NCI-H748 treated with DMSO at 0.1 percent for 48 hours (cell line): Measurements from ENCODE around the gene TTC9.
"Not testable (repeated sequence)": the region's sequence is repeated elsewhere in the genome, so short reads cannot be mapped to it uniquely, and the experiment has no call there.

ENCODE experiments used
- DNase-seq: peaks from one replicate; lab custom pipeline; 2025; lab: John Stamatoyannopoulos, UW

TTC9 gene

DNA sequence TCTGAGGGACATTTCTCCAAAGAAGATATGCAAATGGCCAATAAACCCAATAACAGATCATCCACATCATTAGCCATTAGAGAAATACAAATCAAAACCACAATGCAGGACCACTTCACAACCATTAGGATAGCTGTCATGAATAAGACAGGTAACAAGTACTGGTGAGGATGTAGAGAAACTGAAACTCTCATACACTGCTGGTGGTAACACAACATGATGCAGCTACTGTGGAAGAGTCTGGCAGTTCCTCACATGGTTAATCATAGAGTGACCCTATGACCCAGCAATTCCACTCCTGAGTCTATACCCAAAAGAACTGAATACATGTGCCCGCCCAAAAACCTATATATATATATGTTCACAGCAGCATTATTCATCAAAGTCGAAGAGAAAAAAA lies 39.0 kb downstream of the TTC9 start:
- DNase-seq, result no peak

DNA sequence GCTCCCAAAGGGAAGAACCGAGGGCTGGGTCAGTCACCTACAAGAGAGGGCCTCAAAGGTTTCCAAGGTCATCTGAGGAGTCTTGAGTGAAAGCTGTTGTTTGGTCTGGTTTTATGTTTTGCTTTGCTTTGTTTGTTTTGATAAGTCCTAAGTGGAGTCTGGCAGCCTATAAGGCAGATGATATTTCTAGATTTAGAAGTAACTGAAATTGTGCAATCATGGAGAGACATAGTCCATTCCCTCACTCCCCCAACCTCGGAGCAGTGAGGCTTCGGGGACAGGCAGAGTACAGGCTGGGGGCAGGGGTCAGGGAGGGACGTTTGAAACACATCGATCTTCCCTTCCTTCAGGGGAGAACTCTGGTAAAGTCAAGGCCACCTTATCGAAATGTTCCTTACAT lies 42.3 kb downstream of the TTC9 start:
- no peak for DNase-seq

GRCh38 chr14:70685474-70686197 lies 43.9 kb downstream of the TTC9 start:
- DNase-seq, result no peak

DNA sequence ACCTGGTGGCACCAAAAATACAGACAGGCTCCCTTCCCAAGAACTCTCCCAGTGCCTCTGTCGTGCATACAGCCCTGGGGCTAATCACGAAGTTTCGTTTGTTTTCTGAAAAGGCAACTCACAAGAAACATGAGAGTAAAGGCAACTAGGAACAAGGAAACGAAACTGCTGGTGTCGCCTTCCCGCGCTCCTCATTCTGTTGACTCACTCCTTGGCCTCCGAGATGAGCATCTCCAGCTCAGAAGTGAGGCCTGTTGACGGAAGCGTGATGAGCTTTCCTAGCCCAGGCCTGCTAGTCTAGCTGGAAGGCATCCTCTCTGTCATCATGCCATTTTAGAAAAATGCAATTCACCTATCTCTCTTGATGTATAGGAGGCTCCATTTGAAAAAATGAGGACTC lies 50.5 kb downstream of the TTC9 start:
- DNase-seq, result no peak

DNA sequence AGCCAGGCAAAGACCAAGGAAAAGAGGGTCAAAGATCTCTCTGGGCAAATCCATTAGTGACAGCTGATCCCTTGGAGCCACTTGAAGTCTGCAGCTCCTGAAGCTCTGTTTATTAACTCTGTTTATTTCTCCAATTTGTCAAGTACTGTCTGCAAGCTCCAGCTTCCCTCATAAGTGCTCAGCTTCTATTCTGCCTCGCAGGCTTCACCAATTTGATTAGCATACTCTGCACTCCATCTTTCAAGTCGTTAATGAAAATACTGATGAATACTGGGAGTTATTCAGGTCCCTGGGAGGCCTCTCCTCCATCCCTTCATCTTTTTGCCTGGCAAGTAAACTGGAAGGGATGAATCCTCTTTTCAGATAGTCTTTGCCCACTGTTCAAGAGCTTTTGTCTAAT lies 54.3 kb downstream of the TTC9 start:
- DNase-seq, result no peak

DNA sequence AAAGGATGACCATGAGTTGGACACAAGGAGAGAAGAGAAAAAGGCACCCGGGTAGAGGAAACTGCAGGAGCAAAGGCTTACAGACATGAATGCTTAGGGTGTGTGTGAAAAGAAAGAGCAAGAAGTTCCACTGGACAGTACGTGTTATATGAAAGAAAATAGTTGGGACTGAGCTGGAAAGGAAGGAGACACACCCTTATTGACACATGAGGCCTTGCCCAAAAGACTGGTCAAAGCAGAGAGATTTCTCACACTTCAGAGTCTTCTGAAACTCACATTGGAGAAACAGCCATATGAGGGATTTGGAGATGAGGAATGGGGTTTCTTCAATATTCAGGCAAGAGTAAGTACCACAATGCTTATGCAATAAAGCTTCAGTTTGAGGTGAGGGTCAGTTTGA lies 56.0 kb downstream of the TTC9 start:
- no peak for DNase-seq

DNA sequence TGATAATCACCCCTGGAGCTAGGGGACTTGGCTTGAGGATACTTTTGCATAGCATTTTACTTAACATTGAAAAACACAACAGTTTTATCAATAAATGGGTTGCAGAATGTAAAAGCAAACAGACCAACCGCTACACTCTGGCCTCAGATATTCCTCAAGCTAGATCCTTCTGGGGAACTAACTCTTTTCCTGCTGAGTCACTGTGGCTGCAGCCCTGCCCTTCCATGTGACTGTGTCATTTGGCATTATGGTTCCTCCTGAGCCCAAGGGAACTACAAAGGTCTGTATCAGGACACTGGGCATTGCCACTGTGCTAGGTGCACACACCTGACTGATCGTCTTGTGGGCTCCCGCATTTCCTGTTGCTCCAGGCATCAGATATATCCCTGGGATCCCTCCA lies 56.6 kb downstream of the TTC9 start:
- DNase-seq, result no peak

DNA sequence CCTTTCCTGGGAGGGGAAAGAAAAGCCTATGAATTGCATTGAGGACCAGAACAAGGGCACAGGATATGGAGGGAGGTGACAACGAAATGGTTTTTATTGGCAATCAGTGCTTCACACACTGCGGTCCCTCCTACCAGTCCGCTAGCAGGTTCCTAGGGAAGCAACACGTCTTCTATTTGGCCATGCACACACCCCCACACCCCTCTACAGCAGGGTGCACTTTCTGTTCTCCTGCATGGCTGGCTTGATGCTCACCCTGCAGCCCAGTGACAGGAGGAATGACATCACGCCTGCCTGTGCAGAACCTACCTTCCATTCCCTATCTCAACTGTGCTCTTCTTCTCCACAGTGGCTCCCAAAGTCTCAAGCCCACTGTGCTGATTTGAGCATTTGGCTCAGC lies 57.9 kb downstream of the TTC9 start:
- no peak for DNase-seq

DNA sequence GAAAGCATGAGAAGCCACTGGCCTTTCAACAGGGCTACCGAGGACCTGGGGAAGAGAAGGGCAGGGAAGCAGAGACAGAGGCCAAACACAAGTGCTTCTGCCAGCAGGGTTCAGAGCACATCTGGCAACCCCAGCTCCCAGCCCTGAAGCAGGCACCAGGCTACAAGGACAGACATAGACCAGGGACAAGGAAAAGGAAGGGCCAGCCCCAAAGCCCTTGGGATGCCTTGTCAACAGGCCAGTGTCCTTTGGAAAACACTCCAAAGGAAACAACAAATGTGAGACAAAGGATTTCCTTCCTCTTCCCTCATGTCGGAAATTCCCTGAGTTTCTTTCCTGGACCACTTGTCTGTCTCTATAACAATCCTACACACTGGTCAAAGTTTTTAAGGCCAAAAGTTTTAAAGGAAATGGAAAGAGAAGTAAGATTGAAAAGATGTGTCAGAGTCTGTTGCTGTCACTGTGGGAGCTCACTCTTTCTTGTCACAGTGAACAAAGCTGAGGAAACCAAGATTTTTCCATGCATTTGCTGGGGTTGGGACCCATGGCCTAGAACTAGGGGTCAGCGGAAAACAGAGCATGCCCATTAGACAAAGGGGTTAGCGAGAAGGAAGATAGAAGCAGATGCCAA lies 59.4 kb downstream of the TTC9 start:
- no peak for DNase-seq

DNA sequence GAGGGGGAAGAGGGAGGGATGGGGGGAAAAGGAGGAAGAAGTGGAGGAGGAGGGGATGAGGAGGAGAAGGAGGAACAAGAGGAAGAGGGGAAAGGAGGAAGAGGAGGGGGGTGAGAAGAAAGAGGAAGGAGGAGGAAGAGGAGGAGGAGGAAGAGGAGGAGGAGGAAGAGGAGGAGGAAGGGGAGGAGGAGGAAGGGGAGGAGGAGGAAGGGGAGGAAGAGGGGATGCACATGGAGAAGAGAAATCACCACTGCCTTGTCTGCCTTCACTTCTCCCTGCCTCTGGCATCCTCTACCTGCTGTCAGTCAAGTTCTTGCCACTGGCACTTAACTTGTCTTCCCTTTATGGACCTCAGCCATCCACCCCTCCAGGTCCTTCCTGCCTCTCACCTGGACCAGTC lies 59.9 kb downstream of the TTC9 start:
- no peak for DNase-seq

- DNase-seq, result no peak
Observed at GRCh38 chr14:70702161-70702560, 60.4 kb downstream of the TTC9 start.

GRCh38 chr14:70703621-70704168 lies 62.0 kb downstream of the TTC9 start:
- DNase-seq, result not testable (repeated sequence)

GRCh38 chr14:70704960-70705359 lies 63.2 kb downstream of the TTC9 start:
- no peak for DNase-seq

GRCh38 chr14:70706177-70706576 lies 64.5 kb downstream of the TTC9 start:
- DNase-seq, result no peak

GRCh38 chr14:70707138-70708038 lies 65.7 kb downstream of the TTC9 start:
- DNase-seq, result no peak

GRCh38 chr14:70708717-70709570 lies 67.2 kb downstream of the TTC9 start:
- peak; percentile 67 for DNase-seq

DNA sequence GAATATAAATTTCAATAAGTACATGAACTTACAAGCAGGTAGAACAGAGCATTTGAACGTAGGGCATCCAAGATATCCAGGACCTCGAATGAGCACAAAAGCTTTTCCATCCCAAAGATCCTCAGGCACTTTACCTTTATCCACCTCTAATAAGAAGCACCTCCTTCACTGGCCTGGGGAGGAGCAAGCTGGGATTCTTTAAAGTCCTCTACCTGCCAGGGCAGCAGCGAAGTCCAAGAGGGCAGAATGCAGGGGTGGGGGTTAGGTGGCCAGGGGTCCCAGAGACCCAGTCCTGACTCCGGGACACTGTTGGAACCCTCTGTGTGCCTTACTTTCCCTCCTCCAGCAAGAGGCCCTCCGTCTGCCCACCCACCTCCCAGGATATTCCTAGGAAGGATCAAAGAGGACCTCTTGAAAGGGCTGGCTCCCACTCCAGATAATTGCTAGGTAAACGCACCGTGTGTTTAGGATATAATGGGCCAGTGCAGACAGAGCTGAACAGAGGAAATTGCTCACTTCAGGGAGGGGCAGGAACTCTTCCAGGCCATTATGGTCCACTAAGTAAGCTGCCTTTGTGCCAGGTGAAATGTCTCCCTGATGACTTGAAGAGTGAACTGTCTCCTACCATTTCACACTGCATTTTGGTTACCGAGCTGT lies 68.1 kb downstream of the TTC9 start:
- DNase-seq, result peak; percentile 96

DNA sequence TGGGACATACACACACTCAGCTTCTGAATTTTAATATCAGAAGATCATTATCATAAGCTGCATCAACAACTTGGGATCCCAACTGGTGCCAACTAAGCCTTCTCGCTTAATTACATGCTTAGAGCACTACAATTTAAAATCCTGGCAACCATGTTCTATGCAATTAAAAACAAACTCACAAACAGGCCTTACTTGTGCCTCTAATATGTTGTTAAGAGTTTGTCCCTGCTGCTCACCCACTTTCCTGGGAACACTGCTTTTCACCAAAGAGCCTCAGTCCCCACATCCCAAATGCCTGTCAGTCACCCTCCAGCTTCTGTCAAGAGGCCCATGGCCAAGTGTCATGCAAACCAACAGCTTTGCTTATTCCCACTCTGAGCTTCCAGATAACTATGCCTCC lies 69.7 kb downstream of the TTC9 start:
- no peak for DNase-seq

- DNase-seq, result no peak
Observed at GRCh38 chr14:70713096-70713495, 71.4 kb downstream of the TTC9 start.

DNA sequence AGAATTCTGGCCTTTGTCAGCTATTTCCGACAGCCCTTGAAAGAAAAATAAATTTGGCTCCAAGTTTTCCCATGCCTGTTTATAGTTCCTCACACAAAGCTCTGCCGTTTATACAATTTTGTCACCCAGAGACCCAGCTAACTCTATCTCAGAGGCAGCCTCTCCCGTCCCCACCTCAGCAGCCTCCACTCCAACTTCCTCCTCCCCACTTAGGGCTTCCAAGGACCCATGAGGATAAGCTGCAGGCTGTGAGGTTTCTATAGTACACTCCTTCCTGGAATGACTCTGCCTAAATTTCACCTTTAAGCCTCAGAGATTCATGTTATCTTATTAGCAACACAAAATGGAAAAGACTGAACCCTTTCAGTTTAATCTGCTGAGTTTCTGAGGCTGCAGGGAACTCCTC lies 71.8 kb downstream of the TTC9 start:
- no peak for DNase-seq

- DNase-seq, result peak; percentile 57
Observed at GRCh38 chr14:70714055-70714550, 72.4 kb downstream of the TTC9 start.
